Spleen (tissue), 7 donors: ENCODE data around the gene MICU1.

Source experiments
- POLR2A ChIP-seq, 3 donors: fragments of 450-650 bp; IDR thresholded peaks; one replicate each; pipeline ENCODE4 v1.5.1; 2017; ENCODE audit warnings: antibody characterized with exemption in 3 of 3, mild to moderate bottlenecking in 1 of 3
- POLR2AphosphoS5 ChIP-seq, 3 donors: sonication (generic); formaldehyde crosslinking; IDR thresholded peaks; one replicate each; pipeline ENCODE4 v1.5.1; 2017; ENCODE audit warnings: antibody characterized with exemption in 3 of 3
- TF ChIP-seq, protein P1 (sequence below), 11 experiments: fragments of 200-600 bp in 7 of 11; fragments of 450-650 bp in 4 of 11; sonication (generic) in 4 of 11; IDR thresholded peaks in 8 of 11; conservative IDR thresholded peaks in 3 of 11; 1 replicate in 7 of 11; 2 replicates in 4 of 11; pipeline versions ENCODE4 v1.4.0 to v1.8.0; 2016 to 2021; ENCODE audit warnings: antibody characterized with exemption in 11 of 11, inconsistent platforms in 4 of 11, mild to moderate bottlenecking in 1 of 11
- donor health status: DM: no; HTN: no; CAD: no; lungs with moderate emphysema.
- donor health status: DM: no; HTN: no; CAD: no.
- donor health status: DM: no; HTN: no; CAD: no.

DNA sequence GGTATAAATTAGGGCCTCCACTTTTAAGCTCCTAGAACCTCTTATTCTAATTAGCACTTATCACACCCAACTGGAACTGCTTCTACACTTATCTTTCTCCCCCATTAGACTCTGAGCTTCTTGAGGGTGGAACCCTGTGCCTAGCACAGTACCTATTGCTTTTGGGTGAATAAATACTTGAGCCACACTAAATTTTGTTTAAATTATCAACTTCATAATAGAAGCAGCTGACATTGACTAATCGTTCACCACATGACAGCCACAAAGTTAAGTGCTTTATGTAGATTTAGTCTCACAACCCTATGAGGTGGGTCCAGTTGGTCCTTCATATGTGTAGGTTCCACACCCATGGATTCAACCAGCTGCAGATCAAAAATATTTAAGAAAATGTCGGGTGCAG lies 235.1 kb downstream of the MICU1 start:
- TF ChIP-seq POLR2AphosphoS5 (IDR thresholded peaks at IDR 0.05) (no peak), POLR2A (IDR thresholded peaks at IDR 0.05) (no peak)
- TF ChIP-seq, protein P1, sequence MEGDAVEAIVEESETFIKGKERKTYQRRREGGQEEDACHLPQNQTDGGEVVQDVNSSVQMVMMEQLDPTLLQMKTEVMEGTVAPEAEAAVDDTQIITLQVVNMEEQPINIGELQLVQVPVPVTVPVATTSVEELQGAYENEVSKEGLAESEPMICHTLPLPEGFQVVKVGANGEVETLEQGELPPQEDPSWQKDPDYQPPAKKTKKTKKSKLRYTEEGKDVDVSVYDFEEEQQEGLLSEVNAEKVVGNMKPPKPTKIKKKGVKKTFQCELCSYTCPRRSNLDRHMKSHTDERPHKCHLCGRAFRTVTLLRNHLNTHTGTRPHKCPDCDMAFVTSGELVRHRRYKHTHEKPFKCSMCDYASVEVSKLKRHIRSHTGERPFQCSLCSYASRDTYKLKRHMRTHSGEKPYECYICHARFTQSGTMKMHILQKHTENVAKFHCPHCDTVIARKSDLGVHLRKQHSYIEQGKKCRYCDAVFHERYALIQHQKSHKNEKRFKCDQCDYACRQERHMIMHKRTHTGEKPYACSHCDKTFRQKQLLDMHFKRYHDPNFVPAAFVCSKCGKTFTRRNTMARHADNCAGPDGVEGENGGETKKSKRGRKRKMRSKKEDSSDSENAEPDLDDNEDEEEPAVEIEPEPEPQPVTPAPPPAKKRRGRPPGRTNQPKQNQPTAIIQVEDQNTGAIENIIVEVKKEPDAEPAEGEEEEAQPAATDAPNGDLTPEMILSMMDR (IDR thresholded peaks at IDR 0.05 in 8 of 11, conservative IDR thresholded peaks at IDR 0.05 in 3 of 11): no peak
